IMR-90 (cell line): Measurements from ENCODE around the gene FAM78A.

ENCODE experiments used
- BHLHE40 ChIP-seq: fragments of 150-350 bp; IDR thresholded peaks from 2 replicates; pipeline ENCODE4 v1.6.1; 2016; ENCODE audit warnings: mild to moderate bottlenecking, low read depth, low read length
- CEBPB ChIP-seq: IDR thresholded peaks from 2 replicates; pipeline ENCODE4 v1.6.1; 2012; ENCODE audit warnings: low read depth, low read length, improper control_type of control experiment
- CTCF ChIP-seq: conservative IDR thresholded peaks from 2 replicates; pipeline ENCODE4 v1.5.1; 2012; ENCODE audit warnings: mild to moderate bottlenecking, low read depth, low read length, improper control_type of control experiment
- ELK1 ChIP-seq: fragments of 150-350 bp; IDR thresholded peaks from 2 replicates; pipeline ENCODE4 v1.6.1; 2016; ENCODE audit warnings: low read depth, mild to moderate bottlenecking, low read length, moderate library complexity, borderline replicate concordance
- FOS ChIP-seq: fragments of 150-350 bp; IDR thresholded peaks from 2 replicates; pipeline ENCODE4 v1.6.1; 2016; ENCODE audit warnings: low read depth, low read length
- MAFK ChIP-seq: IDR thresholded peaks from 2 replicates; pipeline ENCODE4 v1.6.1; 2012; ENCODE audit warnings: low read depth, low read length, improper control_type of control experiment
- MAZ ChIP-seq: IDR thresholded peaks from 2 replicates; pipeline ENCODE4 v1.6.1; 2012; ENCODE audit warnings: low read depth, mild to moderate bottlenecking, low read length, improper control_type of control experiment, moderate library complexity, borderline replicate concordance
- MXI1 ChIP-seq: IDR thresholded peaks from 2 replicates; pipeline ENCODE4 v1.6.1; 2012; ENCODE audit warnings: low read depth, mild to moderate bottlenecking, low read length, moderate library complexity, borderline replicate concordance
- POLR2A ChIP-seq: IDR thresholded peaks from 2 replicates; pipeline ENCODE4 v1.6.1; 2012; ENCODE audit warnings: mild to moderate bottlenecking, low read depth, low read length
- RAD21 ChIP-seq: IDR thresholded peaks from 2 replicates; pipeline ENCODE4 v1.6.1; 2012; ENCODE audit warnings: low read length, improper control_type of control experiment
- RCOR1 ChIP-seq: IDR thresholded peaks from 2 replicates; pipeline ENCODE4 v1.6.1; 2012; ENCODE audit warnings: mild to moderate bottlenecking, low read length, improper control_type of control experiment; ENCODE audit not compliant: insufficient replicate concordance
- SMC3 ChIP-seq: fragments of 150-350 bp; IDR thresholded peaks from 2 replicates; pipeline ENCODE4 v1.6.1; 2016; ENCODE audit warnings: low read depth, mild to moderate bottlenecking, antibody characterized with exemption, low read length, moderate library complexity
- USF2 ChIP-seq: fragments of 150-350 bp; IDR thresholded peaks from 2 replicates; pipeline ENCODE4 v1.6.1; 2017; ENCODE audit warnings: mild to moderate bottlenecking, antibody characterized with exemption, low read length, low read depth

- TF ChIP-seq POLR2A: no peak
- no peak for TF ChIP-seq CTCF
- TF ChIP-seq CEBPB: no peak
- TF ChIP-seq USF2: no peak
- TF ChIP-seq MAZ: no peak
- TF ChIP-seq MXI1: no peak
- TF ChIP-seq FOS: no peak
- TF ChIP-seq MAFK: no peak
- no peak for TF ChIP-seq RCOR1
- no peak for TF ChIP-seq BHLHE40
- no peak for TF ChIP-seq RAD21
- TF ChIP-seq SMC3: no peak
- TF ChIP-seq ELK1: no peak
These were observed 40.8 kb downstream of the FAM78A start for GRCh38 chr9:131235480-131235851.
